GM18868 (cell line): ENCODE results near the gene ATP8B4.

Experiments
- ATAC-seq: cut with Tn5 transposase; IDR thresholded peaks from one replicate; pipeline ENCODE4 v1.9.1; 2021; ENCODE audit warnings: mild to moderate bottlenecking, moderate library complexity; ENCODE audit not compliant: unreplicated experiment

The ATP8B4 gene

DNA sequence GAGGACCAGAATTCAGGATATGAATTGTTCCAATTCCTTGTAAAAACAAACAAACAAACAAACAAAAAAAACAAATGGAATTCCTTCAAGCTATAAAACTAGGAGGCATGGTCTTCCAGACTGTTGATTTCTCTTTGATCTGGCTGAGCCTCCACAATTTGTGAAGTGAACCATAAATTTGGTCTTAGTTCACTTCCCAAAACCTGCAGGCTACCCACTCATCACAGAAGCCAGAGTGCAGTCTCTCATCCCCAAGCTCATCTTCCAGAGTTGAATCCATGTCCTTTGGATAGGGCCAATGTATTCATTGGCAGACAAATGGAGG, 294.3 kb downstream of the ATP8B4 start:
- ATAC-seq = no peak

DNA sequence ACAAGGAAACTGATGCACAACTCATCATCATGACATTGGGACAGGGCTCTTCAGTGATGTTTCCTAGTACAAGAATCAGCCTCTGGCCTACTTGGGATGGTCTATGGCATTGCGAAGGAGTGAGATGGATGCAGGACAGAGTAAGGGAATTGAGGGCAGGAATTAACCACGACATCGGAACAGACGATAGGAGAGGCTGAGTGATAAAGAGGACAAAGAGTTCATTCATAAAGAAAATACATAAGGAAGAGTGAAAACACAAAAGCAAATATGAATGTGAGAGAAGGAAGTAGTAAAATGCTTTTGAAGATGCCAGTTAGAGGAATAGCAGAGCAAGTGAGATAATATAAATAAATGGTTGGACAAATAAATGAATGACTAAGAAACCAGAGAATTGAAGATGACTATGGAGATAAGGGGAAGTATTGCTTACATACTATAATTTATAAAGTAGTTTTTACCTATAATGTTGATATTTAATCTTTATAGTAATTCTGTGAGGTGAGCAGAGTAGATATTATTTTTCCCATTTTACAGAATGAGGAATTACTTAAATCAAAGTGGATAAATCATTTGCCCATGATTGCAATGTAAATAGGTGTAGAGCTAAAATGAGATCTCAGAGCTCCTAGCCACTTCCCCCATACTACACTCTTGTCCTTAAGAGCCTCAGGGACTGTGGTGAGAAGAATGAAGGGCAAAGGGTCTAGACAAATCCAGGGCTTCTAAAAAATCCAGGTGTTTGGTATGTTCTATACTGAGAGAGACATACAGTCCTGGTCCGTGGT, 294.9 kb downstream of the ATP8B4 start:
- ATAC-seq = no peak

DNA sequence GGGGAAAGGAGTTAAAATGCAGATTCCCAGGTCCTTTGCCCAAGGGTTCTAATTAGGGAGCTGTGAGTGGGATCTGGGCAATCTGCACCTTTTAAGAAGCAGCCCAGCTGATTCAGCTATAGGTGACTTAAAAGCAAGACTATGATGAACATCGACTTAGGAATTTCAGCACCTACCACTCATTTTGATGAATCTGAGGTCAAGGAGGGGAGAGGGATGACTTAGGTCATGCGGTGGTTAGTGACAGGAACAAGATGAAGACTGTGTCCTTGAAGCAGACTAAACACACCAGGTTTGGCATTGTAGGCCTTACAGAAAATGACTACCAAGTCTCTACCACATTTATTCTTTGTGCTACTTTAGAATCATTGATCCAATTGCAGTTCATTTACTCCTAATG, 301.9 kb downstream of the ATP8B4 start:
- ATAC-seq = no peak

DNA sequence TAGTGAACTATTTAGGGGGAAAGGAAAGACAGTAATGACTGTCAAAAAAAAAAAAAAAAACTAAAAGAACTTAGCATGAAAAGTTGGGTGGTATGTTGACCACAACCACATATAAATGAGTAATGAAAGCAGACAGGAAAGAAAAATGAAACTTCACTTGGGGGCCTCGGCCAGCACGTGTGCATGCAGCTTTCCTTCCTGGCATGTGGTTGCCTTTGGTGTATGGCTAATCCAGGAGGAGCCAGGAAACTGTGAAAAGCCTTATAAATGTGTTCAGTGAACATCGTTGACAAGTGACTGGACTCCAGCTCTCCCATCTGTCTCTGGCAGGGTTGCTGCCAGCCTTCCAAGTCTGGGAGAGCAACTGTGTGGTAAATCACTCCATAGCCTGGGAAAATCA, 303.1 kb downstream of the ATP8B4 start:
- no peak for ATAC-seq

DNA sequence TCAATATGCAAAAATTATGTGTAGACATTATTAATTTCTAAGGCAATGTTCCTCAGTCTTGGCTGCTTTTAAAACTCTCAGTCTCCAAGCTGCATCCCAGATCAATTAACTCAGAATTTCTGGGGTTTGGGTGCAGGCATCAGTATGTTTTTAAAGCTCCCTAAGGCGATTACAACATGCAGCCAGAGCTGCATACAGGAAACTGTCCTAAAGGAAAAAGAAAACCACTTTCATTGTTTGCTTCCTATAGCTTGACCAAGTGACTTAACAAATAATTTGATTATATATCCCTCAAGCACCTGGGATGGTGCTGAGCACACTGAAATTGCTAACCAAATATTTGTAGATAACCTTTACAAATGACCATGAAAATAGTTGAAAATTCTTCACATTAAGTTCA, 303.5 kb downstream of the ATP8B4 start:
- no peak for ATAC-seq

DNA sequence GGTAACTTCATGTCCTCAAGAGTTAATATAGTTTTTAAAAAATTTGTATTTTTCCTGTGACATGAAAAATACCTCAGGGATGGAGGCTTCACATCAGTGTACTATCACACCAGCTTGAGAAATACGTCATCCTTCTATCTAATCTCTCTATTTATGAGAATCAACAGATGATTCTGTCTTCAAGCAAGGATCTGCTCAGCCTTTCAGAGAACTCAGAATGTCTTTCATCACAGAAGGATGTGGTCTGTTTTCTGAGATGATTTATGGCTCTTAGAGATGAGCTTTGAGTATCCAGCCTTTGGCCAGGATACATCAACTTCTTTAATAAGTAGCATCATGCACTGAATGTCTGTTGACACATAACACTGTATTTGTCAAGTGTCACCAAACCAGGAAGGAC, 304.3 kb downstream of the ATP8B4 start:
- ATAC-seq = no peak

DNA sequence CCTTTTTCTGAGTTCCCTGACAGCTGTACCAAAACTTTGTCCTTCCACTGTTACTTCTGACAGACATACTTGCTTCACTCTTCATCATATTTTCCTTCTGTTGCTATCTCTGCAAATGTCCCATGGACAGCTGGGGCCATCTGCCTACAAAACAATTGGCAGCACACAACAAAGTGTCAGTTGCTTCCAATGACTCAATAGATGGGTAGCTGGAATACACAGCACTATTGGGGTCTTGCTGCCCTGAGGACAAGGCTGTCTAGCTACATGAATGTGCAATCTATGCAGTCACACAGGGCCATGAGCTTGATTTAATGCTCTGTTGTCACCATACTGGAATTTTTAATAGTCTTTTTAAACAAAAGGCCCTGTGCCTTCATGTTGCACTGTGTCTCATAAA, 305.4 kb downstream of the ATP8B4 start:
- no peak for ATAC-seq

DNA sequence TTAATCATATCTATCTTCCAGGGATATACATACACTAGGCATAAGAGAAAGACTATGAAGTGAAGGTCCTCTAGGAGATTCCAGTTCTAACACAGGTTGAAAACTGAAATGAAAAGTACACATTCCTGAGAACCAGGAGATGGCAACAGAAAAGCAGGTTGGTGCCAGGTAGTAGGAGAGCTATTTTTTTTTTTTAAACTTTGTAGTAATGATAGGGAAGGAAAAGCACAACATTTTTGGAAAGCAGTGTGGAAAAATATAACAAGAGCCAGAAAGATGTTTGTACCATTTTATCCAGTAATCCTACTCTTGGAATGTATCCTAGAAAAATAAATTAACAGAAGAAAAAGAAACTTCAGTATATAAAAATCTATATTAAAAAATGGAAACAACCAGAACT, 308.3 kb downstream of the ATP8B4 start:
- no peak for ATAC-seq

DNA sequence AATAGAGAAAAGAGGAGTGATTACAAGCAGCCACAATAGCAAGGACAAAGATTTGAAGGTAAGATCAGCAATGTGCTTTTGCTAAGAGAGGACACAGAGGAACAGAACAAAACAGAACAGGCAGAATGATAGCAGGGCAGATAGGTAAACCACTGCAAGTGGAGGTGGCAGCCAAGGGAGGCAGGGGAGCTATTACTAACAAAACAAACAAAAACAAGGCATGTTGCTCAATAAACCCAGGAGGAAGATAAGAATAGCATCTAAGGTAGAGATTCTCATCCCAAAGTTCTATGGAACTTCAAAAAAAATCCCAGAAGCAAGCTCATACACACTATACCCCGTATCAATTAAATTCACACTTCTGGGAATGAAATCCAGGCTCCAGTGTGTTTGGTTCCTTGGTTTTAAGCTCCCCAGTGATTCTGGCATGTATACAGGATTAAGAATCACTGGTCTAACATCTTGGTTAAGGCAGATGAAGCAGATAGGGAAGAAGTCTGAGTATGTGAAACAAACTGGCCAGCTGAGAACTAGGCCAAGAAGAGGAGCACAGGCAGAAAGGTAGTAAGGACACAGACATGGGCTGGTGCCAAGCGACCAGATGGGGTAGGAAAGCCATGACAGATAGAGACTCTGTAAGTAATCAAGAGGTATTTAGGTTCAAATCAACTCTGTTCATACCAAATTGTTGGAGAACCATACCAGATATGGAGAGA, 309.0 kb downstream of the ATP8B4 start:
- ATAC-seq = no peak

DNA sequence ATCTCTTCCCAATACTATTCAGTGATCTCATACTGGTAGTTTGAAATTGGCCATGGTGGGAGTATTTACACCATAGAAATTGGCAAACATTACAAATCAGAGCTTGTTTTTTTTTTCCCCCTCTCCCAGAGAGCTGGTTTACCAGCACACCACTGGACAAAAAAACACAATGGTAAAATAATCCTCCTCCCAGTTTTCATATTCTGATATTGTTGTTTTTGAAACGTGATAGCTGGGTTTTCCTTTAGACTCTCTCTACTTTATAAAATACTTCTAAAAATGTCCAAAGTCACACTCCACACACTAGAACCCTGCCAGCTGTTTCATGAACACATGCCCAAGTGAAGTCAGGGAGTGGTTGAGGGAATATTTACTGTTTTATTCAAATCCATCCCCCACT, 310.7 kb downstream of the ATP8B4 start:
- ATAC-seq = no peak
